SK-N-SH treated with all-trans-retinoic acid at 6 μM for 48 hours (cell line): Measurements from ENCODE around the gene CHRNA3.
"Not testable (repeated sequence)": the region's sequence is repeated elsewhere in the genome, so short reads cannot be mapped to it uniquely, and the experiment has no call there.

Experiments used
- OSR1 ChIP-seq: fragments of 250-450 bp; sonication (Bioruptor Pico); IDR thresholded peaks from 2 replicates; pipeline ENCODE4 v1.8.0; 2022; ENCODE audit warnings: moderate library complexity, mild to moderate bottlenecking, inconsistent platforms
- PATZ1 ChIP-seq: fragments of 250-450 bp; sonication (Bioruptor Pico); IDR thresholded peaks from 2 replicates; pipeline ENCODE4 v1.8.0; 2020; ENCODE audit warnings: mild to moderate bottlenecking, moderate library complexity, borderline replicate concordance
- PPARA ChIP-seq: fragments of 250-450 bp; sonication (Bioruptor Pico); IDR thresholded peaks from 2 replicates; pipeline ENCODE4 v1.5.0; 2020; ENCODE audit warnings: mild to moderate bottlenecking, borderline replicate concordance
- SNAI2 ChIP-seq: fragments of 250-450 bp; sonication (Bioruptor Pico); IDR thresholded peaks from 2 replicates; pipeline ENCODE4 v1.5.0; 2020; ENCODE audit warnings: mild to moderate bottlenecking, moderate library complexity
- ZFP30 ChIP-seq: fragments of 450-650 bp; formaldehyde crosslinking; IDR thresholded peaks from 2 replicates; pipeline ENCODE4 v1.5.0; 2022; ENCODE audit warnings: mild to moderate bottlenecking, moderate library complexity
- ZNF70 ChIP-seq: fragments of 450-650 bp; formaldehyde crosslinking; IDR thresholded peaks from 2 replicates; pipeline ENCODE4 v1.5.0; 2020; ENCODE audit warnings: mild to moderate bottlenecking, moderate library complexity

- not testable (repeated sequence) for TF ChIP-seq PPARA; ZFP30 (CRISPR knock-in tag); PATZ1 (CRISPR knock-in tag); OSR1 (CRISPR knock-in tag); ZNF70; SNAI2
Observed at GRCh38 chr15:78609551-78609950, 11.2 kb downstream of the CHRNA3 start.
